HG03066 (cell line): Measurements from ENCODE around the gene MAOA.

Source experiments
- ATAC-seq: cut with Tn5 transposase; IDR thresholded peaks from one replicate; pipeline ENCODE4 v1.9.1; 2021; ENCODE audit warnings: low read depth; ENCODE audit not compliant: unreplicated experiment

Gene MAOA

GRCh38 chrX:43745938-43746721, 90.0 kb downstream of the MAOA start:
- no peak for ATAC-seq

GRCh38 chrX:43747476-43747875, 91.4 kb downstream of the MAOA start:
- ATAC-seq: no peak

- ATAC-seq: no peak
Observed at GRCh38 chrX:43750248-43750676, 94.2 kb downstream of the MAOA start.

GRCh38 chrX:43753637-43754036, 97.5 kb downstream of the MAOA start:
- ATAC-seq: no peak

- ATAC-seq: no peak
Observed at GRCh38 chrX:43756076-43756475, 100.0 kb downstream of the MAOA start.

GRCh38 chrX:43758044-43758443, 101.9 kb downstream of the MAOA start:
- no peak for ATAC-seq

GRCh38 chrX:43785930-43786591, 130.0 kb downstream of the MAOA start:
- no peak for ATAC-seq
